Neural progenitor cell (in vitro differentiated cells): Measurements from ENCODE around the gene CAPG. TPM values are rescaled to one million over a fixed set of nuclear protein-coding genes. Genes with fewer than 3 reads are reported as not detected.

Experiments
- DNase-seq: peaks from one replicate; pipeline ENCODE4 v3.0.0-alpha.2; 2016; ENCODE audit warnings: low spot score
- H2AFZ ChIP-seq: fragments of 200-600 bp; sonication (generic); replicated peaks from 2 replicates; pipeline ENCODE4 v1.6.1; 2016; ENCODE audit warnings: antibody characterized with exemption
- H3F3A ChIP-seq: fragments of 200-600 bp; sonication (generic); 2 replicates; pipeline ENCODE4 v1.6.1; 2016; ENCODE audit warnings: antibody characterized with exemption, low read depth
- H3K27ac ChIP-seq: fragments of 200-600 bp; sonication (generic); 2 replicates; pipeline ENCODE4 v1.5.1; 2016; ENCODE audit warnings: mild to moderate bottlenecking
- H3K27me3 ChIP-seq: fragments of 200-600 bp; sonication (generic); 2 replicates; pipeline ENCODE4 v1.6.1; 2016; ENCODE audit warnings: mild to moderate bottlenecking, moderate library complexity
- H3K36me3 ChIP-seq: fragments of 200-600 bp; sonication (generic); 2 replicates; pipeline ENCODE4 v1.5.1; 2016
- H3K4me1 ChIP-seq: fragments of 200-600 bp; sonication (generic); 2 replicates; pipeline ENCODE4 v1.6.1; 2016; ENCODE audit warnings: mixed run types
- H3K4me2 ChIP-seq: fragments of 200-600 bp; sonication (generic); 2 replicates; pipeline ENCODE4 v1.6.1; 2016
- H3K4me3 ChIP-seq: fragments of 200-600 bp; sonication (generic); 2 replicates; pipeline ENCODE4 v1.5.1; 2016
- H3K79me2 ChIP-seq: fragments of 200-600 bp; sonication (generic); 2 replicates; pipeline ENCODE4 v1.6.1; 2016; ENCODE audit warnings: low read depth
- H3K9ac ChIP-seq: fragments of 200-600 bp; sonication (generic); 2 replicates; pipeline ENCODE4 v1.6.1; 2016
- H3K9me3 ChIP-seq: fragments of 200-600 bp; sonication (generic); 2 replicates; pipeline ENCODE4 v1.5.1; 2016; ENCODE audit warnings: low read depth
- H4K20me1 ChIP-seq: fragments of 200-600 bp; sonication (generic); 2 replicates; pipeline ENCODE4 v1.6.1; 2016; ENCODE audit warnings: low read depth
- H3K27ac Mint-ChIP-seq: 3 replicates; pipeline ENCODE4 v1.8.0; 2021; ENCODE audit warnings: mixed read lengths
- H3K27me3 Mint-ChIP-seq: 2 replicates; pipeline ENCODE4 v1.8.0; 2022; ENCODE audit warnings: low read depth, mild to moderate bottlenecking, inconsistent platforms, moderate library complexity, mixed read lengths; ENCODE audit not compliant: insufficient read depth
- H3K36me3 Mint-ChIP-seq: 3 replicates; pipeline ENCODE4 v1.8.0; 2021; ENCODE audit warnings: mixed read lengths
- H3K4me1 Mint-ChIP-seq: 3 replicates; pipeline ENCODE4 v1.8.0; 2021; ENCODE audit warnings: mixed read lengths
- H3K4me3 Mint-ChIP-seq: 3 replicates; pipeline ENCODE4 v1.8.0; 2021; ENCODE audit warnings: mild to moderate bottlenecking, moderate library complexity, mixed read lengths
- H3K9me3 Mint-ChIP-seq: 3 replicates; pipeline ENCODE4 v1.8.0; 2020; ENCODE audit warnings: mixed read lengths
- EZH2 ChIP-seq: fragments of 200-600 bp; sonication (generic); IDR thresholded peaks from 2 replicates; pipeline ENCODE4 v1.6.1; 2017; ENCODE audit warnings: antibody characterized with exemption, mild to moderate bottlenecking, moderate library complexity
- EZH2phosphoT487 ChIP-seq: fragments of 200-600 bp; sonication (generic); IDR thresholded peaks from 2 replicates; pipeline ENCODE4 v1.6.1; 2017; ENCODE audit warnings: antibody characterized with exemption
- total RNA-seq: library from RNA; depleted of rRNA; stranded (reverse); fragments of >200 nt; gene quantifications from 2 replicates; pipeline ENCODE4 v1.2.3, GENCODE V29; 2015; ENCODE audit warnings: low replicate concordance
- TF ChIP-seq, protein P1 (sequence below): fragments of 200-600 bp; sonication (generic); IDR thresholded peaks from 2 replicates; pipeline ENCODE4 v1.5.1; 2017; ENCODE audit warnings: antibody characterized with exemption, mild to moderate bottlenecking

Gene CAPG
- total RNA-seq, 1 donor from 2014 or later = 23.9 TPM

DNA sequence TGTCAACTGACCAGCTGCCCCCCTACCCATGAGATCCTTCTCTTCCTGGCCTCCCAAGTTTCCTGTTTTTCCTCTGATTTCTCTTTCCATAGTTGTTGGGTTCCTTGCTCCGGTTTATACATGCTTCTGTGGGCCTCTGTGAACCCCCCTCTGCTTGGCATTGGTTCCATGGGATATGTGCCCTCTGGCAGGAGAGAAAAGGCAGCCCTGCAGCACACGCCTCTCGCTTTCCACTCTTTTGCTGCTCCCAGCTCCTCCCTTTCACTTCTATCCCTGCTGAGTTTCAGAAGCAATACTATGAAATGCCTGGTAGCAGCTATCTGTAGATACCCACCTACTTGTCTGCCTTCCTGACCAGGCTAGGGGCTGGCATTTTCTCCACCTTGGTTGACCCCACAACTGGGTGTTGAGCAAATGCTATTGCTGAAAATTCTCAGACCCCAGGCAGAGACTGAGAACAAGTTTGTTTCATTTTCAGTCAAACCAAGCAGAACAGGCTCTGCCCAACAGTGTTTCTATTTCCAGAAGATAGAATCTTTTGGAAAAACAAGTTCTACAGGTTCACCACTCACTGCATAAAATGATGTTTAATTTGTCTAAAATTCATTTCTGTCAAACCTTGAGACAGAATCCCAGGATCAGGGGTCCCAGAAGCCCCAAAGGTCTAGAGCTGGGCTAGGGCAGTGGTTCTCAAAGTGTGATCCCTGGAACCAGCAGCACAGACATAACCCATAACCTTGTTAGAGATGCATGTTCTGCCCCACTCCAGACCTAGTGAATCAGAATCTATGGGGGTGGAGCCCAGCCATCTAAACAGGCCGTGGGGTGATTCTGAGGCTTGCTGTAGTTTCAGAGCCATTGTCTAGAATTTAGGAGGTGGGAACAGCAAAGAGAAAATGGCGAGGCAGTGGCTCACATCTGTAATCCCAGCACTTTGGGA is 13.4 kb downstream of the CAPG start:
- Mint-ChIP-seq H3K27me3 (peaks cover 6% of the 10 kb centered on the region), H3K4me1 (no peaks in the 10 kb centered on the region), H3K27ac (no peak overlapping the region), H3K36me3 (no peaks in the 10 kb centered on the region), H3K4me3 (no peak overlapping the region), H3K9me3 (no peaks in the 10 kb centered on the region)
- H3K27ac ChIP-seq = no peak overlapping the region
- TF ChIP-seq EZH2phosphoT487 = no peak
- TF ChIP-seq EZH2 = no peak
- TF ChIP-seq, protein P1, sequence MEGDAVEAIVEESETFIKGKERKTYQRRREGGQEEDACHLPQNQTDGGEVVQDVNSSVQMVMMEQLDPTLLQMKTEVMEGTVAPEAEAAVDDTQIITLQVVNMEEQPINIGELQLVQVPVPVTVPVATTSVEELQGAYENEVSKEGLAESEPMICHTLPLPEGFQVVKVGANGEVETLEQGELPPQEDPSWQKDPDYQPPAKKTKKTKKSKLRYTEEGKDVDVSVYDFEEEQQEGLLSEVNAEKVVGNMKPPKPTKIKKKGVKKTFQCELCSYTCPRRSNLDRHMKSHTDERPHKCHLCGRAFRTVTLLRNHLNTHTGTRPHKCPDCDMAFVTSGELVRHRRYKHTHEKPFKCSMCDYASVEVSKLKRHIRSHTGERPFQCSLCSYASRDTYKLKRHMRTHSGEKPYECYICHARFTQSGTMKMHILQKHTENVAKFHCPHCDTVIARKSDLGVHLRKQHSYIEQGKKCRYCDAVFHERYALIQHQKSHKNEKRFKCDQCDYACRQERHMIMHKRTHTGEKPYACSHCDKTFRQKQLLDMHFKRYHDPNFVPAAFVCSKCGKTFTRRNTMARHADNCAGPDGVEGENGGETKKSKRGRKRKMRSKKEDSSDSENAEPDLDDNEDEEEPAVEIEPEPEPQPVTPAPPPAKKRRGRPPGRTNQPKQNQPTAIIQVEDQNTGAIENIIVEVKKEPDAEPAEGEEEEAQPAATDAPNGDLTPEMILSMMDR = no peak
- no peaks in the 10 kb centered on the region for H4K20me1 ChIP-seq
- no peaks in the 10 kb centered on the region for H3K79me2 ChIP-seq
- no peaks in the 10 kb centered on the region for H3K9me3 ChIP-seq
- H3K27me3 ChIP-seq = no peaks in the 10 kb centered on the region
- H3K9ac ChIP-seq = no peak overlapping the region
- no peak overlapping the region for H3K4me2 ChIP-seq
- no peak overlapping the region for H3K4me3 ChIP-seq
- H3F3A ChIP-seq = no peaks in the 10 kb centered on the region
- no peaks in the 10 kb centered on the region for H3K36me3 ChIP-seq
- H3K4me1 ChIP-seq = no peaks in the 10 kb centered on the region
- no peak overlapping the region for H2AFZ ChIP-seq
- no peak for DNase-seq

DNA sequence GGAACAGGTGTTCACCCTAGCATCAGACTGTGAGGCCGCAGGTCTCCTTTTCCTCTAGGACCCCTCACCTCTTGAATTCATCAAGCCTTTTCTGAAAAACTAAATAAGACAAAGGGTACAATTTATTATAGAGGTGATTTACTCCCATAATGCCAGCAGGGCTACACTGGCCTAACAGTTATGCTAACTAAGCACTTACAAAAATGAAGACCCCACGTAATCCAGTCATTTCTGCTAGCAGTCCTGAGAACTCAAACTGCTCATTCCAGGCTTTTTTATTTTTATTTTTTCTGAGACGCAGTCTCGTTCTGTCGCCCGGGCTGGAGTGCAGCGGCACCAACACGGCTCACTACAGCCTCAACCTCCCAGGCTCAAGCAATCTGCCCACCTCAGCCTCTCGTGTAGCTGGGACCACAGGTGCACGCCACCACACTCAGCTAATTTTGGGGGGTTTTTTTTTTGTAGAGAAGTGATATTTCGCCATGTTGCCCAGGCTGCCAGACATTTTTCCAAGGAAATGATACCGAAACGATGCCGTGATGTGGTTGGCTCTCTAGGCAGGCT is 14.2 kb downstream of the CAPG start:
- TF ChIP-seq, protein P1 = no peak
- TF ChIP-seq EZH2 (no peak), EZH2phosphoT487 (no peak)
- Histone ChIP-seq H3K79me2 (no peaks in the 10 kb centered on the region), H3K4me3 (no peak overlapping the region), H2AFZ (no peak overlapping the region), H3K9me3 (no peaks in the 10 kb centered on the region), H3F3A (no peaks in the 10 kb centered on the region), H3K4me2 (no peak overlapping the region), H3K4me1 (no peaks in the 10 kb centered on the region), H3K27ac (no peak overlapping the region), H3K36me3 (no peaks in the 10 kb centered on the region), H3K27me3 (no peaks in the 10 kb centered on the region), H4K20me1 (no peaks in the 10 kb centered on the region), H3K9ac (no peak overlapping the region)
- Mint-ChIP-seq H3K9me3 (no peaks in the 10 kb centered on the region), H3K27ac (no peak overlapping the region), H3K4me3 (no peak overlapping the region), H3K27me3 (peaks cover 6% of the 10 kb centered on the region), H3K4me1 (no peaks in the 10 kb centered on the region), H3K36me3 (no peaks in the 10 kb centered on the region)
- DNase-seq = no peak

DNA sequence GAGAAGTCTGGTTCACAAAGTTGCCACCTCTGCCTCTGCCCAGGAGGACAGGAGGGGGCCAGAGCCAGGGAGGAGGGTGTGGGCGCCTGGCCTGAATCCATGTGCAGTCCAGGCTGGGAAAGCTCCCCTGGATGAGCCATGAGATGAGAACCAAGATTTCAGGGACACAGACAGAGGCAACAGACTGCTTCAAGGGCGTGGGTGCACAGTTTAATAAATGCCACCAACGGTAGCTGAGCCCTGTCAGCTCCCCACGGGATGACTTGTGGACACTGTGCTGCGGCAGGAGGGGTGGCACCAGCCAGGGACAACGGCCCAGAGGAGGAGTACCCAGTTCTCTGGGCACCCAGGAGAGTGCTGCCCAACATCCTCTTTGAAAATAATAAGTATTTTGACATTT is 15.2 kb downstream of the CAPG start:
- no peak overlapping the region for H3K4me2 ChIP-seq
- H3K4me1 Mint-ChIP-seq = no peaks in the 10 kb centered on the region
- H3K36me3 Mint-ChIP-seq = peaks cover 2% of the 10 kb centered on the region
- H3K4me1 ChIP-seq = no peaks in the 10 kb centered on the region
- no peak for DNase-seq
- H4K20me1 ChIP-seq = no peaks in the 10 kb centered on the region
- H3K4me3 ChIP-seq = no peak overlapping the region
- H3K27me3 ChIP-seq = no peaks in the 10 kb centered on the region
- no peak overlapping the region for H2AFZ ChIP-seq
- H3K36me3 ChIP-seq = no peaks in the 10 kb centered on the region
- no peaks in the 10 kb centered on the region for H3K9me3 Mint-ChIP-seq
- H3K9me3 ChIP-seq = no peaks in the 10 kb centered on the region
- H3K27ac ChIP-seq = no peak overlapping the region
- no peak overlapping the region for H3K27ac Mint-ChIP-seq
- no peaks in the 10 kb centered on the region for H3F3A ChIP-seq
- no peak overlapping the region for H3K9ac ChIP-seq
- peaks cover 6% of the 10 kb centered on the region for H3K27me3 Mint-ChIP-seq
- H3K4me3 Mint-ChIP-seq = no peak overlapping the region
- no peaks in the 10 kb centered on the region for H3K79me2 ChIP-seq
- TF ChIP-seq EZH2phosphoT487 (no peak), EZH2 (no peak)
- TF ChIP-seq, protein P1 = no peak
